Measurements from ENCODE around the gene GNPDA2. TPM values are rescaled to one million over a fixed set of nuclear protein-coding genes. Genes with fewer than 3 reads are reported as not detected.

The GNPDA2 gene
- polyA plus RNA-seq, 3 donors = 2.4 to 5.7 (median 3.6) TPM

DNA sequence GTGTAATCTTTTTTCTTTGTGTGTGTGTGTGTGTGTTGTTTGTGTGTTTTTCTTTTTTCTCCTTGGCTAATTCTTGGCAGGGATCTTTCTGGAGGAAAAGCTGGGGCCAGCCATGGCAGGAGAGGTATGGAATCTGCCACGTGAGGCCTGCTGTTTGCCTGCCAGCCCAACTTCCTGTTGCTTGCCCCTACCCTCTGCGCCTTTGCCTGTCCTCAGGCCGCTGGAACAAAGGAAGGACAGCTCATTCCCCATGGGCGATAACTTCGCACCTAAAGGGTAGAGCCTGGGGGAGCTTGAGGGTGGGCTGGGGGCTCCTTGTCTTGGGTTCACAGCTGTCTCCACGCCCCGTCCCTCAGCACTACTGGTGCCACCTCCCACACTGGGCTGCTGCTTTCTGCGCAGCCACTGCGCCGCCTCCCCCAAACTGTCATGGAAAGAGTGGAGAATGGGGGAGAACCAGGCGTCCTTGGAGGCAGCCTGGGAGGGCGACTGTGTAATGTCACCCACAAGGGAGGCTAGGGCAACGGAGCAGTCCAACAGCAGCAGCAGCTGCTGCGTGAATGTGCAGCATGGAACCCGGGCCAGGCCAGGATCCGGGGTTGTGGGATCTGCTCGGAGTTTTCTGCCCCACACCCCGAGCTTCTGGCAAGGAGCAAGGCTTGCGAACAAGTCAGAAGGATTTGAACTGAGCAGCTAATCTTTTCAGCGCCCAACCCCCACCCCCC is 62.7 kb downstream of the GNPDA2 start:
- Histone ChIP-seq H3K9me3 (replicated peaks in 1 of 2; ENCODE audit: control insufficient read depth in 1 of 2, insufficient read depth in 1 of 2, low read length in 2 of 2) (no peaks in the 10 kb centered on the region), H3K4me1 (ENCODE audit: control insufficient read depth in 1 of 2, insufficient read depth in 2 of 2, low read length in 2 of 2) (no peaks in the 10 kb centered on the region), H3K79me2 (ENCODE audit: insufficient read depth, low read length) (no peaks in the 10 kb centered on the region), H3K4me2 (replicated peaks; ENCODE audit: extremely low read depth, low read length, poor library complexity, severe bottlenecking) (no peak overlapping the region), H3K4me3 (replicated peaks in 1 of 3; ENCODE audit: low read depth in 2 of 3, low read length in 3 of 3) (no peak overlapping the region), H3K27me3 (ENCODE audit: control insufficient read depth in 2 of 2, insufficient read depth in 2 of 2, low read length in 2 of 2) (no peaks in the 10 kb centered on the region), H3K9ac (ENCODE audit: insufficient read depth, low read length, poor library complexity, severe bottlenecking) (no peak overlapping the region), H3K36me3 (replicated peaks in 1 of 2; ENCODE audit: control insufficient read depth in 1 of 2, insufficient read depth in 2 of 2, low read length in 2 of 2) (no peaks in the 10 kb centered on the region), H4K20me1 (ENCODE audit: insufficient read depth, low read length) (no peaks in the 10 kb centered on the region), H2AFZ (ENCODE audit: insufficient read depth, low read depth, low read length, poor library complexity, severe bottlenecking) (no peak overlapping the region), H3K27ac (ENCODE audit: low read depth in 1 of 2, low read length in 2 of 2) (no peak overlapping the region)
- H3K9me3 Mint-ChIP-seq = peaks cover 0 to 4% (median 0%) of the 10 kb centered on the region in 7 donors
- H3K4me3 Mint-ChIP-seq = no peak overlapping the region
- 92% methylated on average over 14 of the region's 20 CpGs for WGBS (ENCODE audit: insufficient coverage)
- H3K4me1 Mint-ChIP-seq = peaks cover 11% of the 10 kb centered on the region
- no peaks in the 10 kb centered on the region for H3K36me3 Mint-ChIP-seq
- intact Hi-C loops (cut with micrococcal nuclease) = no loop called here
- TF ChIP-seq, protein P1, sequence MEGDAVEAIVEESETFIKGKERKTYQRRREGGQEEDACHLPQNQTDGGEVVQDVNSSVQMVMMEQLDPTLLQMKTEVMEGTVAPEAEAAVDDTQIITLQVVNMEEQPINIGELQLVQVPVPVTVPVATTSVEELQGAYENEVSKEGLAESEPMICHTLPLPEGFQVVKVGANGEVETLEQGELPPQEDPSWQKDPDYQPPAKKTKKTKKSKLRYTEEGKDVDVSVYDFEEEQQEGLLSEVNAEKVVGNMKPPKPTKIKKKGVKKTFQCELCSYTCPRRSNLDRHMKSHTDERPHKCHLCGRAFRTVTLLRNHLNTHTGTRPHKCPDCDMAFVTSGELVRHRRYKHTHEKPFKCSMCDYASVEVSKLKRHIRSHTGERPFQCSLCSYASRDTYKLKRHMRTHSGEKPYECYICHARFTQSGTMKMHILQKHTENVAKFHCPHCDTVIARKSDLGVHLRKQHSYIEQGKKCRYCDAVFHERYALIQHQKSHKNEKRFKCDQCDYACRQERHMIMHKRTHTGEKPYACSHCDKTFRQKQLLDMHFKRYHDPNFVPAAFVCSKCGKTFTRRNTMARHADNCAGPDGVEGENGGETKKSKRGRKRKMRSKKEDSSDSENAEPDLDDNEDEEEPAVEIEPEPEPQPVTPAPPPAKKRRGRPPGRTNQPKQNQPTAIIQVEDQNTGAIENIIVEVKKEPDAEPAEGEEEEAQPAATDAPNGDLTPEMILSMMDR (IDR thresholded peaks at IDR 0.05) = no peak
- DNase-seq = no peak
- no peak overlapping the region for H3K27ac Mint-ChIP-seq
- peaks cover 0 to 3% (median 0%) of the 10 kb centered on the region in 3 donors for H3K27me3 Mint-ChIP-seq (ENCODE audit: low read depth in 3 of 3)

DNA sequence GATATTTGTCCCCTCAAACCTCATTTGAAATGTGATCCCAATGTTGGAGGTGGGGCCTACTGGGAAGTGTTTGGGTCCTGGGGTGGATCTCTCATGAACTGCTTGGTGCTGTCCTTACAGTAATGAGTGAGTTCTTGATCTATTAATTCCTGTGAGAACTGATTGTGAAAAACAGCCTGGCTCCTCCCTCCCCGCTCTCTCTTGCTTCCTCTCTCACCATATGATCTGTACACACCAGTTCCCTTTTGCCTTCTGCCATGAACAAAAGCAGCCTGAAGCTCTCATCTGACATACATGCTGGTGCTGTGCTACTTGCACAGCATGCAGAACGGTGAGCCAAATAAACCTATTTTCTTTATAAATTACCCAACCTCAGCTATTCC is 63.7 kb downstream of the GNPDA2 start:
- Histone ChIP-seq H3K27me3 (ENCODE audit: control insufficient read depth in 2 of 2, insufficient read depth in 2 of 2, low read length in 2 of 2) (no peaks in the 10 kb centered on the region), H3K79me2 (ENCODE audit: insufficient read depth, low read length) (no peaks in the 10 kb centered on the region), H3K4me1 (ENCODE audit: control insufficient read depth in 1 of 2, insufficient read depth in 2 of 2, low read length in 2 of 2) (no peaks in the 10 kb centered on the region), H3K4me2 (replicated peaks; ENCODE audit: extremely low read depth, low read length, poor library complexity, severe bottlenecking) (no peak overlapping the region), H3K9ac (ENCODE audit: insufficient read depth, low read length, poor library complexity, severe bottlenecking) (no peak overlapping the region), H3K4me3 (replicated peaks in 1 of 3; ENCODE audit: low read depth in 2 of 3, low read length in 3 of 3) (no peak overlapping the region), H3K27ac (ENCODE audit: low read depth in 1 of 2, low read length in 2 of 2) (no peak overlapping the region), H4K20me1 (ENCODE audit: insufficient read depth, low read length) (no peaks in the 10 kb centered on the region), H2AFZ (ENCODE audit: insufficient read depth, low read depth, low read length, poor library complexity, severe bottlenecking) (peak overlapping the region; percentile 45), H3K36me3 (replicated peaks in 1 of 2; ENCODE audit: control insufficient read depth in 1 of 2, insufficient read depth in 2 of 2, low read length in 2 of 2) (no peaks in the 10 kb centered on the region), H3K9me3 (replicated peaks in 1 of 2; ENCODE audit: control insufficient read depth in 1 of 2, insufficient read depth in 1 of 2, low read length in 2 of 2) (no peaks in the 10 kb centered on the region)
- Mint-ChIP-seq H3K27me3 (ENCODE audit: low read depth in 3 of 3) (peaks cover 0 to 2% (median 2%) of the 10 kb centered on the region in 3 donors), H3K36me3 (no peaks in the 10 kb centered on the region), H3K27ac (peak overlapping the region in 2 of 7 donors; percentile 16 to 60), H3K4me3 (peak overlapping the region in 1 of 2 donors; percentile 14), H3K4me1 (peaks cover 11% of the 10 kb centered on the region), H3K9me3 (peaks cover 0 to 4% (median 0%) of the 10 kb centered on the region in 7 donors)
- TF ChIP-seq, protein P1 (IDR thresholded peaks at IDR 0.05) = no peak
- peak; percentile 2 to 6 (median 4) for DNase-seq
- 0% methylated on average over 1 of the region's 2 CpGs for WGBS (ENCODE audit: insufficient coverage)
- intact Hi-C loops (cut with micrococcal nuclease) = no loop called here
